ENCODE measurements around the gene BORCS6. TPM values are rescaled to one million over a fixed set of nuclear protein-coding genes. Genes with fewer than 3 reads are reported as not detected.

BORCS6 gene
- total and polyA plus RNA-seq, 2 of the 13 experiments (the other 11 are each of a cell fraction or from before 2014, with no cell fraction given) = 2.0 to 5.1 TPM

- TF ChIP-seq ARID5B (CRISPR knock-in tag; IDR thresholded peaks at IDR 0.05) (peak; percentile 73; the same call in 1 of the 2 replicates), MAFK (conservative IDR thresholded peaks at IDR 0.05 in 1 of 2, IDR thresholded peaks at IDR 0.05 in 1 of 2; ENCODE audit: low read length in 2 of 2) (0 out of 4 replicates have a peak, but pooled peaks of 1 of the 2 experiments have one; percentile 23), MYC (CRISPR knock-in tag; IDR thresholded peaks at IDR 0.05; ENCODE audit: borderline replicate concordance) (peak; percentile 47; the same call in 1 of the 2 replicates), IRX3 (CRISPR knock-in tag; IDR thresholded peaks at IDR 0.05; ENCODE audit: borderline replicate concordance, low read depth) (no peak), HDAC2 (CRISPR knock-in tag; IDR thresholded peaks at IDR 0.05) (peak; percentile 44), HNF1A (IDR thresholded peaks at IDR 0.05; ENCODE audit: low read depth) (peak; percentile 88), HNF1A (CRISPR knock-in tag; IDR thresholded peaks at IDR 0.05; ENCODE audit: borderline replicate concordance) (peak; percentile 93), BHLHE40 (IDR thresholded peaks at IDR 0.05; ENCODE audit: low read length) (peak; percentile 89), HIVEP1 (CRISPR knock-in tag; IDR thresholded peaks at IDR 0.05) (peak; percentile 38; the same call in 1 of the 2 replicates), ZNF784 (CRISPR knock-in tag; IDR thresholded peaks at IDR 0.05; ENCODE audit: borderline replicate concordance) (peak; percentile 31; the same call in 1 of the 2 replicates), ATF4 (CRISPR knock-in tag; IDR thresholded peaks at IDR 0.05) (peak in 1 of 2 experiments; percentile 46; a peak in 1 of 4 replicates), DMAP1 (CRISPR knock-in tag; IDR thresholded peaks at IDR 0.05) (0 out of 2 replicates have a peak, but pooled peaks have one; percentile 30), RAD51 (IDR thresholded peaks at IDR 0.05; ENCODE audit: borderline replicate concordance) (peak; percentile 90), FOXP4 (CRISPR knock-in tag; IDR thresholded peaks at IDR 0.05) (peak; percentile 60)
Measured at GRCh38 chr17:8153525-8153956, 36.4 kb downstream of the BORCS6 start (continued).

All from HepG2 (cell line).